ENCODE results near the gene DOCK6.

DNA sequence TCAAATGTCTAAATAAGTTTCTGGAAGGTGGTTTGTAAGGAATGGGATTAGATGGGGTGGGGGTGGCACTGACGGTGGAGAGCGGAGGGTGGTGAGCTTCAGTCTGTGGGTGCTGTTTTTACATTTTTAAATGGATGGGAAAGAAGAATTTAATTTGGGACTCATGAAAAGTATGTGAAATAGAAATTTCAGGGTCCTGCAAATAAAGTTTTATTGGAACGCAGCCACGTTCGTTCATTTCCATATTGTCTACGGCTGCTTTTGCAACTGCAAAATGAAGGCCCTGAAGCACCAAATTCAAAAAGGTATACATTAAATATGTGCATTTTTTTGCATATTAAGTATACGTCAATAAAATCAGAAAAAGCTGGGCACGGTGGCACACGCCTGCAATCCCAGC is 74.9 kb downstream of the DOCK6 start:
- no peak for TF ChIP-seq POLR2A (IDR thresholded peaks at IDR 0.05)
- TF ChIP-seq CTCF (IDR thresholded peaks at IDR 0.05): no peak
- no peak for TF ChIP-seq POLR2AphosphoS5 (IDR thresholded peaks at IDR 0.05)
- TF ChIP-seq EP300 (IDR thresholded peaks at IDR 0.05): no peak

All from sigmoid colon (tissue), 4 donors.